HCT116 (cell line): ENCODE measurements around the gene RECQL5. TPM values are rescaled to one million over a fixed set of nuclear protein-coding genes. Genes with fewer than 3 reads are reported as not detected.

Experiments used
- ATAC-seq: fragments of 200-7000 bp; cut with Tn5 transposase; 2 replicates; pipeline ENCODE4 v1.9.1; 2020; ENCODE audit warnings: mild to moderate bottlenecking, moderate library complexity
- BruUV-seq: library from RNA; stranded (reverse); fragments of 400-500 nt; replicated peaks from 2 replicates; lab custom pipeline; 2021; lab: Mats Ljungman, UMichigan
- CTCF ChIA-PET: fragments of 300-600 bp; sonication (Branson Sonifier 250); formaldehyde crosslinking; loops from one replicate; lab custom pipeline; 2021; ENCODE audit warnings: antibody characterized with exemption; lab: Charles Lee
- POLR2A ChIA-PET: fragments of 300-600, 350-600 bp; sonication (Branson Sonifier 250); formaldehyde crosslinking; loops from one replicate; lab custom pipeline; 2021; ENCODE audit warnings: antibody characterized with exemption; lab: Charles Lee
- RAD21 ChIA-PET, 2 experiments: fragments of 300-600 bp; sonication (Branson Sonifier 250); formaldehyde crosslinking; loops; one replicate each; lab custom pipeline; 2023; ENCODE audit warnings: low total read pairs in 2 of 2; ENCODE audit not compliant: uncharacterized antibody in 2 of 2, unreplicated experiment in 2 of 2, low non-redundant PET in 1 of 2; lab: Charles Lee
- DNase-seq: peaks from one replicate; pipeline ENCODE4 v3.0.0-alpha.2; 2010; ENCODE audit warnings: low read depth, low spot score
- H2AFZ ChIP-seq: fragments of 200-600 bp; shearing (Covaris generic), sonication (generic); 2 replicates; pipeline ENCODE4 v1.6.1; 2017; ENCODE audit warnings: low read depth, mixed run types, mixed read lengths, antibody characterized with exemption, low read length; ENCODE audit not compliant: poor library complexity, severe bottlenecking
- H3K27ac ChIP-seq: 2 replicates; pipeline ENCODE4 v1.5.1; 2012; ENCODE audit warnings: low read depth, low read length
- H3K27me3 ChIP-seq: fragments of 200-600 bp; sonication (generic); 2 replicates; pipeline ENCODE4 v1.6.1; 2016; ENCODE audit warnings: mixed run types, low read length, mixed read lengths; ENCODE audit not compliant: insufficient read depth
- H3K36me3 ChIP-seq, 2 experiments: fragments of 200-500 bp in 1 of 2; fragments of 200-600 bp in 1 of 2; sonication (Bioruptor generic) in 1 of 2; sonication (generic) in 1 of 2; 2 replicates each; pipeline versions ENCODE4 v1.5.1 to v1.6.1; 2014 to 2016; ENCODE audit warnings: low read length in 2 of 2, inconsistent platforms in 1 of 2, mixed read lengths in 1 of 2, mixed run types in 1 of 2; ENCODE audit not compliant: insufficient read depth in 2 of 2, control insufficient read depth in 1 of 2
- H3K4me1 ChIP-seq, 2 experiments: fragments of 200-600 bp in 1 of 2; sonication (generic) in 1 of 2; 2 replicates each; pipeline versions ENCODE4 v1.5.1 to v1.6.1; 2012 to 2017; ENCODE audit warnings: low read length in 2 of 2, inconsistent platforms in 1 of 2, mild to moderate bottlenecking in 1 of 2, mixed read lengths in 1 of 2, mixed run types in 1 of 2, moderate library complexity in 1 of 2; ENCODE audit not compliant: insufficient read depth in 2 of 2, control insufficient read depth in 1 of 2
- H3K4me2 ChIP-seq: fragments of 200-600 bp; sonication (generic); 2 replicates; pipeline ENCODE4 v1.6.1; 2017; ENCODE audit warnings: mixed run types, low read length, mixed read lengths
- H3K4me3 ChIP-seq, 2 experiments: fragments of 200-600 bp in 1 of 2; sonication (generic) in 1 of 2; replicated peaks in 1 of 2; 2 replicates each; pipeline ENCODE4 v1.5.1; 2011 to 2016; ENCODE audit warnings: low read length in 2 of 2, control low read depth in 1 of 2, low read depth in 1 of 2, mild to moderate bottlenecking in 1 of 2, mixed read lengths in 1 of 2, mixed run types in 1 of 2
- H3K79me2 ChIP-seq: fragments of 200-600 bp; sonication (generic); 2 replicates; pipeline ENCODE4 v1.6.1; 2017; ENCODE audit warnings: mild to moderate bottlenecking, mixed run types, low read length, moderate library complexity, mixed read lengths; ENCODE audit not compliant: insufficient read depth
- H3K9ac ChIP-seq: fragments of 200-600 bp; sonication (generic); 2 replicates; pipeline ENCODE4 v1.6.1; 2016; ENCODE audit warnings: low read length, mixed read lengths
- H3K9me2 ChIP-seq: fragments of 200-600 bp; sonication (generic), shearing (Covaris generic); 2 replicates; pipeline ENCODE4 v1.6.1; 2017; ENCODE audit warnings: mixed run types, mild to moderate bottlenecking, moderate library complexity; ENCODE audit not compliant: insufficient read depth
- H3K9me3 ChIP-seq, 2 experiments: fragments of 200-500 bp in 1 of 2; fragments of 200-600 bp in 1 of 2; sonication (Bioruptor generic) in 1 of 2; sonication (generic) in 1 of 2; 2 replicates each; pipeline ENCODE4 v1.6.1; 2014 to 2017; ENCODE audit warnings: low read length in 2 of 2, mixed read lengths in 2 of 2, inconsistent platforms in 1 of 2, low read depth in 1 of 2, mild to moderate bottlenecking in 1 of 2, mixed run types in 1 of 2, moderate library complexity in 1 of 2; ENCODE audit not compliant: control insufficient read depth in 1 of 2, insufficient read depth in 1 of 2
- H4K20me1 ChIP-seq: fragments of 200-600 bp; sonication (generic), shearing (Covaris generic); 2 replicates; pipeline ENCODE4 v1.6.1; 2017; ENCODE audit warnings: mixed run types, mild to moderate bottlenecking, moderate library complexity; ENCODE audit not compliant: insufficient read depth
- CBX3 ChIP-seq: IDR thresholded peaks from 2 replicates; pipeline ENCODE4 v1.6.1; 2012; ENCODE audit warnings: low read depth
- CEBPB ChIP-seq: IDR thresholded peaks from 2 replicates; pipeline ENCODE4 v1.6.1; 2012; ENCODE audit warnings: low read depth
- EZH2phosphoT487 ChIP-seq: fragments of 200-600 bp; IDR thresholded peaks from 2 replicates; pipeline ENCODE4 v1.6.1; 2018; ENCODE audit warnings: antibody characterized with exemption, borderline replicate concordance
- RAD21 ChIP-seq: IDR thresholded peaks from 2 replicates; pipeline ENCODE4 v1.6.1; 2012; ENCODE audit warnings: low read depth, mild to moderate bottlenecking
- TCF7L2 ChIP-seq: IDR thresholded peaks from 2 replicates; pipeline ENCODE4 v1.7.0; 2011; ENCODE audit warnings: borderline replicate concordance, inconsistent platforms; ENCODE audit not compliant: insufficient read depth, insufficient read length; ENCODE audit errors: extremely low read depth
- intact Hi-C: fragments of 100-400 bp; cut with micrococcal nuclease; formaldehyde crosslinking; loops from 2 replicates; pipeline ENCODE4 v1.10.0; 2022
- total RNA-seq: library from RNA; stranded (reverse); gene quantifications from one replicate; pipeline ENCODE4 v1.2.1, GENCODE V29; 2021; ENCODE audit not compliant: unreplicated experiment
- TF ChIP-seq, protein P1 (sequence below), 3 experiments: fragments of 200-600 bp in 1 of 3; sonication (generic) in 1 of 3; IDR thresholded peaks in 2 of 3; conservative IDR thresholded peaks in 1 of 3; 2 replicates each; pipeline ENCODE4 v1.5.1; 2012 to 2017; ENCODE audit warnings: low read depth in 2 of 3, low read length in 2 of 3, antibody characterized with exemption in 1 of 3, borderline replicate concordance in 1 of 3, control low read depth in 1 of 3, mild to moderate bottlenecking in 1 of 3, mixed read lengths in 1 of 3, mixed run types in 1 of 3, moderate library complexity in 1 of 3; ENCODE audit not compliant: insufficient read depth in 1 of 3
- TF ChIP-seq, protein P2 (sequence below): IDR thresholded peaks from 2 replicates; pipeline ENCODE4 v1.6.1; 2012

The RECQL5 gene
- total RNA-seq, 1 experiment from 2014 or later, result 83.3 TPM

DNA sequence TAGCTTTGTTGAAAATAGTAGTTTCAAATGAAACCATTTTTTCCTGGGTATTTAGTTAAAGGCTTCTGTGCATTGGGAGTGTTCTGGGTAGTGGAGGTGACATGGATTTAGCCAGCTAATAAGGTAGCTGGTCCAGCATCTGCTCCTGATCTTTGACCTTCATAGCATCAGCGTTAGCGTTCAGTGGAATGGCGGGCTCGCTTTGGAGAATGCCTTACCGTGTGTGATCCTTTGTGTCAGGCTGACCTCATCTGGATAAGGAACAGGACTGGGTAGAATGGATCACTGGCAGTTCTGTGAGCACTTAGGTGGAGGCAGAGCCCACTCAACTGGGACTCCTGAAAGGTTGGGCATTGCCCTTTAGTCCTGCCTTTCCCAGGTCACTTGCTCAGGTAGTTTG lies 3.9 kb upstream of the RECQL5 start:
- Histone ChIP-seq H3K36me3 (peaks cover 47% of the 10 kb centered on the region in 2 experiments), H4K20me1 (0 out of 2 replicates have a peak, but pooled peaks cover 4% of the 10 kb centered on the region), H3K9ac (no peak overlapping the region), H3K4me3 (no peak overlapping the region), H3K9me3 (no peaks in the 10 kb centered on the region), H2AFZ (no peak overlapping the region), H3K27me3 (no peaks in the 10 kb centered on the region), H3K9me2 (no peaks in the 10 kb centered on the region), H3K79me2 (peaks cover 91% of the 10 kb centered on the region), H3K4me1 (peaks cover 12 to 24% of the 10 kb centered on the region in 2 experiments; a peak in 3 of 4 replicates), H3K4me2 (no peak overlapping the region), H3K27ac (no peak overlapping the region)
- ChIA-PET RAD21 (no interaction called here), POLR2A (no interaction called here), CTCF (interaction anchor here (7.1 kb wide), 1 partner anchor 77 kb away, joined by 106 read pairs; no protein-coding TSS in a partner anchor)
- no peak for ATAC-seq
- BruUV-seq, result no TSS peak
- DNase-seq, result no peak
- intact Hi-C loops, result loop anchor here (10.0 kb wide), 1 partner anchor 184 kb away; the partner anchor contains the start of gene WBP2
- TF ChIP-seq CEBPB (no peak), CBX3 (no peak), TCF7L2 (no peak), RAD21 (no peak), EZH2phosphoT487 (no peak)
- TF ChIP-seq, protein P1, sequence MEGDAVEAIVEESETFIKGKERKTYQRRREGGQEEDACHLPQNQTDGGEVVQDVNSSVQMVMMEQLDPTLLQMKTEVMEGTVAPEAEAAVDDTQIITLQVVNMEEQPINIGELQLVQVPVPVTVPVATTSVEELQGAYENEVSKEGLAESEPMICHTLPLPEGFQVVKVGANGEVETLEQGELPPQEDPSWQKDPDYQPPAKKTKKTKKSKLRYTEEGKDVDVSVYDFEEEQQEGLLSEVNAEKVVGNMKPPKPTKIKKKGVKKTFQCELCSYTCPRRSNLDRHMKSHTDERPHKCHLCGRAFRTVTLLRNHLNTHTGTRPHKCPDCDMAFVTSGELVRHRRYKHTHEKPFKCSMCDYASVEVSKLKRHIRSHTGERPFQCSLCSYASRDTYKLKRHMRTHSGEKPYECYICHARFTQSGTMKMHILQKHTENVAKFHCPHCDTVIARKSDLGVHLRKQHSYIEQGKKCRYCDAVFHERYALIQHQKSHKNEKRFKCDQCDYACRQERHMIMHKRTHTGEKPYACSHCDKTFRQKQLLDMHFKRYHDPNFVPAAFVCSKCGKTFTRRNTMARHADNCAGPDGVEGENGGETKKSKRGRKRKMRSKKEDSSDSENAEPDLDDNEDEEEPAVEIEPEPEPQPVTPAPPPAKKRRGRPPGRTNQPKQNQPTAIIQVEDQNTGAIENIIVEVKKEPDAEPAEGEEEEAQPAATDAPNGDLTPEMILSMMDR (IDR thresholded peaks at IDR 0.05 in 2 of 3, conservative IDR thresholded peaks at IDR 0.05 in 1 of 3; ENCODE audit: borderline replicate concordance in 1 of 3, insufficient read depth in 1 of 3, low read depth in 2 of 3, low read length in 2 of 3), result no peak
- TF ChIP-seq, protein P2, sequence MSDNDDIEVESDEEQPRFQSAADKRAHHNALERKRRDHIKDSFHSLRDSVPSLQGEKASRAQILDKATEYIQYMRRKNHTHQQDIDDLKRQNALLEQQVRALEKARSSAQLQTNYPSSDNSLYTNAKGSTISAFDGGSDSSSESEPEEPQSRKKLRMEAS, result no peak
